Kidney epithelial cell (primary cell): Measurements from ENCODE around the gene CTBP1. TPM values are rescaled to one million over a fixed set of nuclear protein-coding genes. Genes with fewer than 3 reads are reported as not detected.

Experiments
- DNase-seq: peaks from one replicate; pipeline ENCODE4 v3.0.0-alpha.2; 2010; ENCODE audit warnings: low read depth
- H3K27me3 ChIP-seq: 2 replicates; pipeline ENCODE4 v1.6.0; 2011; ENCODE audit warnings: low read length; ENCODE audit not compliant: control insufficient read depth, insufficient read depth
- H3K36me3 ChIP-seq: 2 replicates; pipeline ENCODE4 v1.5.1; 2011; ENCODE audit warnings: low read length; ENCODE audit not compliant: control insufficient read depth, insufficient read depth
- H3K4me3 ChIP-seq: 2 replicates; pipeline ENCODE4 v1.5.1; 2011; ENCODE audit warnings: low read depth, mild to moderate bottlenecking, control low read depth, low read length
- total RNA-seq: library from RNA; depleted of rRNA; stranded (reverse); fragments of >200 nt; gene quantifications from 2 replicates; pipeline ENCODE4 v1.2.3, GENCODE V29; 2015
- TF ChIP-seq, protein P1 (sequence below): IDR thresholded peaks from 2 replicates; pipeline ENCODE4 v1.5.1; 2011; ENCODE audit warnings: mild to moderate bottlenecking, moderate library complexity, low read length, control low read depth, inconsistent platforms; ENCODE audit not compliant: insufficient read depth, poor library complexity, severe bottlenecking

CTBP1 gene
- total RNA-seq, 1 donor from 2014 or later, result 170 TPM

DNA sequence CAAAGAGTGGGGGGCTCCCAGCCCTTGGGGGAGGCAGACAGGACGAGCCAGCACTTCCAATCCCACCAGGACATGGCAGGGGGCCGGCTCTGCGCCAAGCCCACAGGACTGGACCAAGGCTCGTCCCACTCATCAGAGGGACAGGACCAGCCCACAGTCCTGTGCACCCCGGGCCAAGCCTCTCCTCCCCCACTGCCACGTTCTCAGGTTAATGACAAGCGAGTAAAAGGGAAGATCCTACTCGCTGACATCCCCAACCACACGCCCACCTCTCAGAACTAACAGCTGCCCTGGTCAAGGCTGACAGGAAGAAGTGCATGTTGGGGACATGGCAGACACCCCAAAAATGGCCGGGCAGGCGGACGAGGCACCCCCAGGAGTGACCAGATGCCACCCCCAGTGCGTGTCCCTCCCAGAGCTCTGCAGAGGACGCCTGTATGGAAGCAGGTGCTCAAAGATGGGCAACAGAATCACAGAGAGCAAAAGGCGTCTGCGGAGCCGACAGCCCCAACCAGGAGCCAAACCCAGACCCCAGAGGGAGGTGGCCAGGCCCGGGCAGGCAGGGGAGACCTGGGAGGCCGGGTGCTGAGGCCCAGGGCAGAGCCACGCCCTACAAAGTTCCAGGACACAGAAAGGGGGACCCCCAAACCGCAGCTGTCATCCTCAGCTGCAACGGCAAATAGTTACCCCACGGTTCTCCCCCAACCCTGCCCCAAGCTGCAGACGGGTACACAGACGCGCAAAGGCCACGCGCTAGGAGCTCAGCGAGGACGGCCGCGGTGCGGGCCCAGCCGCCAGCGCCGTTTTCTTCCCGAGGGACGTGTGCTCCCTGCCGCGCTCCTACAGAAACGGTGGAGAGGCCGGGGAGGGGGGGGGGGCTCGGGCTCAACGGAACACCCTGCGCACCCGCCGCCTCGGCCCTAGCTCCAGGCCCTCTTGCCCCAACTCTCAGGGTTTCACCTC is 1.7 kb downstream of the CTBP1 start:
- no peaks in the 10 kb centered on the region for H3K27me3 ChIP-seq
- TF ChIP-seq, protein P1, sequence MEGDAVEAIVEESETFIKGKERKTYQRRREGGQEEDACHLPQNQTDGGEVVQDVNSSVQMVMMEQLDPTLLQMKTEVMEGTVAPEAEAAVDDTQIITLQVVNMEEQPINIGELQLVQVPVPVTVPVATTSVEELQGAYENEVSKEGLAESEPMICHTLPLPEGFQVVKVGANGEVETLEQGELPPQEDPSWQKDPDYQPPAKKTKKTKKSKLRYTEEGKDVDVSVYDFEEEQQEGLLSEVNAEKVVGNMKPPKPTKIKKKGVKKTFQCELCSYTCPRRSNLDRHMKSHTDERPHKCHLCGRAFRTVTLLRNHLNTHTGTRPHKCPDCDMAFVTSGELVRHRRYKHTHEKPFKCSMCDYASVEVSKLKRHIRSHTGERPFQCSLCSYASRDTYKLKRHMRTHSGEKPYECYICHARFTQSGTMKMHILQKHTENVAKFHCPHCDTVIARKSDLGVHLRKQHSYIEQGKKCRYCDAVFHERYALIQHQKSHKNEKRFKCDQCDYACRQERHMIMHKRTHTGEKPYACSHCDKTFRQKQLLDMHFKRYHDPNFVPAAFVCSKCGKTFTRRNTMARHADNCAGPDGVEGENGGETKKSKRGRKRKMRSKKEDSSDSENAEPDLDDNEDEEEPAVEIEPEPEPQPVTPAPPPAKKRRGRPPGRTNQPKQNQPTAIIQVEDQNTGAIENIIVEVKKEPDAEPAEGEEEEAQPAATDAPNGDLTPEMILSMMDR, result no peak
- peak overlapping the region; percentile 81 for H3K4me3 ChIP-seq
- no peak for DNase-seq
- peaks cover 1% of the 10 kb centered on the region for H3K36me3 ChIP-seq

DNA sequence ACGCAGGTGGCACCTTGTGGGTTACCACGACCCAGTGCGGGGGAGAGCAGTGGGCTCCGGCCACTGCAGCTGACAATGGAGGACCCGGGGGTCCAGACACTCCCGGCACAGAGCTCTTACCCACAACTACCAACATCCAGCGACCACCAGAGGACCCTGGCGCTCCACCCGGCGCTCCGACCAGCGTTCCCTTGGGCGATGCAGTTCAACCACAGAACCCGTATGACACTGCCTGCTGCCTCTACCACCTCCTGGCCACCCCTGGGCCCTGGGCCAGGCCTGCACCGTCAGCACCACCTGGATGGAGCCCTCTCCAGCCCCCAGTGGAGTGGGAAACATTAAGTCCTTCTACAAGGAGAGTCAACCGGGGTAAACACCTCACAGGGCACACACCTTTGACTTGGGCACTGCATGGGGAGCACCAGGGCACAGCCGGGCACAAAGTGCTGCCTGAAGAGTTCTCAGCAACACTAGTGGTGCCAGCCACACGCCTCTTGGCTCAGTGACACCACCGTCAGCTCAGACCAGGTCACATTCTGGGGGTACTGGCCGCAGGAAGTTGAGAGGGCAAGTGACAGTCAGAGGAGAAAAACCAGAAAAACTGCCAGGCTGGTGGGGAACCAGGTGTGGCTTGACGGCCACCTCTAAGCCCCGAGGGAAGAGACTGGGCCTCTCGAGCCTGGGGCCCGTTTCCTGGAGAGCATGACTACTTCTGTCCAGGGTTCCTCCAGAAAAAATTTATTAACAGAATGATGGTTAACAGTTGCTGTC is 2.6 kb downstream of the CTBP1 start:
- DNase-seq, result no peak
- H3K4me3 ChIP-seq, result no peak overlapping the region
- TF ChIP-seq, protein P1, result no peak
- H3K27me3 ChIP-seq, result no peaks in the 10 kb centered on the region
- peaks cover 1% of the 10 kb centered on the region for H3K36me3 ChIP-seq

DNA sequence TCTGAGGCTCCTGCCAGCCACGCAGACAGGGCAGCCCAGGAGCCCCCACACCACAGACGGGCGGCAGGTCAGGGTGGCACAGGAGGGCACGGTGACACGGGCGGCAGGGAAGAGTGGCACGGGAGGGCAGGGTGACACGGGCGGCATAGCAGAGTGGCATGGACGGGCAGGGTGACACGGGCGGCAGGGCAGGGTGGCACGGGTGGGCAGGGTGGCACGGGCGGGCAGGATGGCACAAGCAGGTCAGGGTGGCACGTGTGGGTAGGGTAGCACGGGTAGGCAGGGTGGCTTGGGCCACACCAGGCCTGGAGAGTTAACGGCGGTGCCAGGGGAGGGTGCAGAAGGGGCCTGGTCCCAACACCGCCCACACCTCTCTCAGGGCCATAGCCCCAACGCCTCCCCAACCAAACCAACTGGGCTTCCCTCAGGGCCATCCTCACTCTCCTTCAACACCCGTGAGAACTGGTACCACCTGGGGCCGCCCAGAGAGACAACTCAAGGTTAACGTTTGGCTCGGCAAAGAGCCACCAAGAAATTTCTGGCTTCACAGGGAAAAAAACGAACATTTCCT is 3.4 kb downstream of the CTBP1 start:
- Histone ChIP-seq H3K4me3 (no peak overlapping the region), H3K36me3 (no peaks in the 10 kb centered on the region), H3K27me3 (no peaks in the 10 kb centered on the region)
- DNase-seq, result no peak
- TF ChIP-seq, protein P1, result no peak

DNA sequence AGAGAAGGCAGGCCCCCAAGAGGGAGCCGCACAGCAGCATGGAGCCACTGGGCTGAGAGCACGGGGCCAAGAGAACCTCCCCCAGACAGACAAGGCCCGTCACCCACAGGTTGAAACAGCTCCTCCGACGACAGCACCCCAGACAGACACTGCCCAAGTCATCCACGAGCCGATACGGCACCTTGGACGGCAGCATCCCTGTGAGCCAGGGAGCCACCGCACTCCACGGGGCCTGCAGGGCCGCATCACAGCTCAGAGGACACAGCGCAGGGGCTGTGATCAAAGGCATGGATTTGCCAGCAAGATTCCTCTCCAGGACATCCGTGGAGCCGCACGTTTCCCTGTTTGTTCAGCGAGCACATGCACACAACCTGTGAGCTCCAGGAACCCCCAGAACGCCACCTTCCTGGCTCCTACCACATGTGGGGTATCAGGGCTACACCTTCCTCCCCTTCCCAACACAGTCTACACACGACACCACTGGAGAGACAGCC is 3.9 kb downstream of the CTBP1 start:
- H3K27me3 ChIP-seq, result no peaks in the 10 kb centered on the region
- H3K4me3 ChIP-seq, result no peak overlapping the region
- H3K36me3 ChIP-seq, result no peaks in the 10 kb centered on the region
- TF ChIP-seq, protein P1, result no peak
- no peak for DNase-seq

DNA sequence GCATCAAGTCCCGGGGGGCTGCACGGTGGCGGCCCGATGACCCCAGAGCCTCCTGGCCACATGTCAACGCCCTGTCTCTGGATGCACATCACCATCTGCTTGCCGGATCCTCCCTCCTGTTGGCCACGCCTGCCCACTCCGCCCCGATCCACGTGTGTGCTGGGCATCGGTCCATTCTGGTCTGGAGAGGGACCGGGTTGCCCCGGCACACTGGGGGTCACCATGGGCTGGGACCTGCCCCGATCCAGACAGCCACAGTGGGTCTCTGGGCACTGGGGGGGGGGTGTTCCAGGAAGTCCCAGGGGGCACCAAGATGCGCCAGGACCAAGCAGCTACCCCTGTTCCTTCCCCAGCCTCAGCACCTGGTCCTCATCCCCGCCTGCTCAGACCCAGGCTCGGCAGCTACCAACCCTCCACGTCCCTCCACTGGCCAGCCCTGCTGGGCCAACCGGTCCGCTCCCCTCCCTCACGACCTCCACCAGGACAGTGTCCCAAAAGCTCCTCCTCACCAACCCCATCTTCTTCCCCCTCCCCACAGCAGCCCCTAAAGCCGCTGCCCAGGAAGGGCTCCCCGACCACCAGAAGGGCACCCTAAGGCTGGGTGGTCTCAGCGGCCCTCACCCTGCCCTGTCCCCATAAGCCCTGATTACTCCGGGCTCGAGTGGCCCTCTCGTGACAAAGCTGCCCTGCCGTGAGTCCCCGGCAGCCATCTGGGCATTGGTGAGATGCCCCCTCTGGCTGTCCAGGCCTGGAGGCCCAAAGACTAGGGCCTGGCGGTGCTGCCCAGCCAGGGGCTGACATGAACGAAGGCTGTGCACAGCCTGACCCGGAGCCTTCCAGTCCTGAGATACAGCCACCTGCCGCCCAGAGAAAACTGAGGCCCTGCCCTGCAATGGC is 4.6 kb downstream of the CTBP1 start:
- H3K27me3 ChIP-seq, result no peaks in the 10 kb centered on the region
- no peak overlapping the region for H3K4me3 ChIP-seq
- DNase-seq, result no peak
- TF ChIP-seq, protein P1, result no peak
- H3K36me3 ChIP-seq, result no peaks in the 10 kb centered on the region
